SK-N-SH (cell line): ENCODE data around the gene NOBOX. TPM values are rescaled to one million over a fixed set of nuclear protein-coding genes. Genes with fewer than 3 reads are reported as not detected.

Source experiments
- CTCF ChIA-PET: fragments of 300-600, 350-600 bp; formaldehyde crosslinking; extraction: SDS; loops from one replicate; lab custom pipeline; 2021; lab: Yijun Ruan, JAX
- POLR2A ChIA-PET: fragments of 350-600 bp; sonication (Branson Sonifier 250); formaldehyde crosslinking; extraction: SDS; loops from one replicate; lab custom pipeline; 2020; ENCODE audit warnings: antibody characterized with exemption, inconsistent platforms; lab: Yijun Ruan, JAX
- DNase-seq: peaks from one replicate; pipeline ENCODE4 v3.0.0; 2012
- H2AFZ ChIP-seq: fragments of 200-600 bp; sonication (generic); 2 replicates; pipeline ENCODE4 v1.8.1; 2016; ENCODE audit warnings: antibody characterized with exemption, mild to moderate bottlenecking, low read depth
- H3F3A ChIP-seq: fragments of 200-600 bp; sonication (generic); replicated peaks from 2 replicates; pipeline ENCODE3; 2016; ENCODE audit warnings: antibody characterized with exemption, mild to moderate bottlenecking; ENCODE audit not compliant: insufficient read depth
- H3K27ac ChIP-seq, 2 experiments: fragments of 200-500 bp in 1 of 2; fragments of 200-600 bp in 1 of 2; sonication (Bioruptor generic) in 1 of 2; sonication (generic), shearing (Covaris generic) in 1 of 2; 2 replicates each; pipeline versions ENCODE4 v1.5.1 to v1.6.1; 2014 to 2016; ENCODE audit warnings: low read depth in 2 of 2, inconsistent platforms in 1 of 2, low read length in 1 of 2, mild to moderate bottlenecking in 1 of 2, mixed read lengths in 1 of 2
- H3K27me3 ChIP-seq: fragments of 200-600 bp; sonication (generic), shearing (Covaris generic); 2 replicates; pipeline ENCODE4 v1.6.1; 2016; ENCODE audit warnings: mixed run types; ENCODE audit not compliant: insufficient read depth
- H3K36me3 ChIP-seq, 2 experiments: fragments of 200-500 bp in 1 of 2; fragments of 200-600 bp in 1 of 2; sonication (Bioruptor generic) in 1 of 2; sonication (generic) in 1 of 2; replicated peaks in 1 of 2; 2 replicates each; pipeline versions ENCODE3 to v1.5.1; 2014 to 2016; ENCODE audit warnings: low read length in 1 of 2, mild to moderate bottlenecking in 1 of 2; ENCODE audit not compliant: insufficient read depth in 2 of 2, control insufficient read depth in 1 of 2
- H3K4me1 ChIP-seq, 2 experiments: fragments of 200-500 bp in 1 of 2; fragments of 200-600 bp in 1 of 2; sonication (Bioruptor generic) in 1 of 2; sonication (generic), shearing (Covaris generic) in 1 of 2; 2 replicates each; pipeline versions ENCODE4 v1.5.1 to v1.6.1; 2014 to 2016; ENCODE audit warnings: low read depth in 1 of 2, low read length in 1 of 2, mixed run types in 1 of 2; ENCODE audit not compliant: insufficient read depth in 2 of 2, control insufficient read depth in 1 of 2
- H3K4me2 ChIP-seq: fragments of 200-600 bp; sonication (generic), shearing (Covaris generic); 2 replicates; pipeline ENCODE4 v1.6.1; 2017; ENCODE audit warnings: mixed run types
- H3K4me3 ChIP-seq, 2 experiments: fragments of 200-500 bp in 1 of 2; fragments of 200-600 bp in 1 of 2; sonication (Bioruptor generic) in 1 of 2; sonication (generic), shearing (Covaris generic) in 1 of 2; 2 replicates each; pipeline versions ENCODE4 v1.5.1 to v1.8.1; 2014 to 2016; ENCODE audit warnings: low read depth in 2 of 2, inconsistent platforms in 1 of 2, low read length in 1 of 2, mild to moderate bottlenecking in 1 of 2, mixed read lengths in 1 of 2, moderate library complexity in 1 of 2
- H3K79me2 ChIP-seq: fragments of 200-600 bp; sonication (generic); 2 replicates; pipeline ENCODE4 v1.8.1; 2017; ENCODE audit warnings: mild to moderate bottlenecking; ENCODE audit not compliant: insufficient read depth
- H3K9ac ChIP-seq: fragments of 200-600 bp; sonication (generic); 2 replicates; pipeline ENCODE4 v1.6.1; 2017; ENCODE audit warnings: mixed run types
- H3K9me2 ChIP-seq: fragments of 200-600 bp; sonication (generic); 2 replicates; pipeline ENCODE4 v1.6.1; 2017; ENCODE audit warnings: mixed run types
- H3K9me3 ChIP-seq: fragments of 200-600 bp; sonication (generic); 2 replicates; pipeline ENCODE4 v1.6.1; 2017; ENCODE audit warnings: mixed run types, mild to moderate bottlenecking, moderate library complexity
- H4K20me1 ChIP-seq: fragments of 200-600 bp; sonication (generic); 2 replicates; pipeline ENCODE4 v1.6.1; 2017; ENCODE audit warnings: mild to moderate bottlenecking, mixed run types; ENCODE audit not compliant: insufficient read depth
- CHD2 ChIP-seq: fragments of 150-350 bp; IDR thresholded peaks from 2 replicates; pipeline ENCODE4 v1.6.1; 2018; ENCODE audit warnings: low read length; ENCODE audit not compliant: partially characterized antibody
- EP300 ChIP-seq, 2 experiments: IDR thresholded peaks; 2 replicates each; pipeline versions ENCODE4 v1.4.0 to v1.6.1; 2012; ENCODE audit warnings: borderline replicate concordance in 1 of 2, low read depth in 1 of 2, low read length in 1 of 2
- EZH2phosphoT487 ChIP-seq: fragments of 200-600 bp; sonication (generic); IDR thresholded peaks from 2 replicates; pipeline ENCODE4 v1.6.1; 2017; ENCODE audit warnings: low read depth, mixed run types, mild to moderate bottlenecking, antibody characterized with exemption, moderate library complexity, borderline replicate concordance
- FOXJ3 ChIP-seq: sonication (generic); formaldehyde crosslinking; IDR thresholded peaks from 2 replicates; pipeline ENCODE4 v1.5.1; 2020; ENCODE audit warnings: mild to moderate bottlenecking, missing genetic modification reagents
- FOXM1 ChIP-seq: IDR thresholded peaks from 2 replicates; pipeline ENCODE4 v1.4.0; 2012; ENCODE audit warnings: low read depth, mild to moderate bottlenecking
- GABPA ChIP-seq: IDR thresholded peaks from 2 replicates; pipeline ENCODE4 v1.4.0; 2012; ENCODE audit warnings: low read depth, mild to moderate bottlenecking
- GATA2 ChIP-seq: sonication (generic); formaldehyde crosslinking; IDR thresholded peaks from 2 replicates; pipeline ENCODE4 v1.5.0; 2020; ENCODE audit warnings: mild to moderate bottlenecking, missing genetic modification reagents
- NFIC ChIP-seq: IDR thresholded peaks from 2 replicates; pipeline ENCODE4 v1.4.0; 2012; ENCODE audit warnings: borderline replicate concordance
- NRF1 ChIP-seq: IDR thresholded peaks from 2 replicates; pipeline ENCODE4 v1.6.1; 2012; ENCODE audit warnings: low read depth, mild to moderate bottlenecking, low read length
- PBX3 ChIP-seq: IDR thresholded peaks from 2 replicates; pipeline ENCODE4; 2012
- RAD21 ChIP-seq: IDR thresholded peaks from 2 replicates; pipeline ENCODE4 v1.6.1; 2012; ENCODE audit warnings: mild to moderate bottlenecking, low read length
- RCOR1 ChIP-seq: fragments of 150-350 bp; IDR thresholded peaks from 2 replicates; pipeline ENCODE4 v1.6.1; 2017; ENCODE audit warnings: antibody characterized with exemption, low read length
- RXRA ChIP-seq: IDR thresholded peaks from 2 replicates; pipeline ENCODE4 v1.4.0; 2012; ENCODE audit warnings: low read depth, mild to moderate bottlenecking, borderline replicate concordance
- TAF1 ChIP-seq: IDR thresholded peaks from 2 replicates; pipeline ENCODE4 v1.6.1; 2012; ENCODE audit warnings: low read depth, mild to moderate bottlenecking, low read length, moderate library complexity, borderline replicate concordance
- TCF12 ChIP-seq: IDR thresholded peaks from 2 replicates; pipeline ENCODE4 v1.4.0; 2012
- TEAD4 ChIP-seq: IDR thresholded peaks from 2 replicates; pipeline ENCODE4 v1.4.0; 2012; ENCODE audit warnings: mild to moderate bottlenecking, borderline replicate concordance; ENCODE audit not compliant: insufficient read depth
- YY1 ChIP-seq: IDR thresholded peaks from 2 replicates; pipeline ENCODE4 v1.4.0; 2012; ENCODE audit warnings: low read depth, mild to moderate bottlenecking
- WGBS: methylation state at CpG from one replicate; pipeline ENCODE4 v1.1.6; 2017; ENCODE audit warnings: low lambda C conversion rate; 5-methylcytosine and 5-hydroxymethylcytosine counted together
- polyA plus RNA-seq, 3 experiments: library from polyadenylated mRNA; depleted of rRNA; stranded (reverse); fragments of >200 nt; gene quantifications; 2 replicates each; pipeline ENCODE4 v1.2.3, GENCODE V29; 2012
- TF ChIP-seq, protein P1 (sequence below): IDR thresholded peaks from 2 replicates; pipeline ENCODE4 v1.4.0; 2012; ENCODE audit warnings: low read depth
- TF ChIP-seq, protein P2 (sequence below): fragments of 200-600 bp; sonication (generic); IDR thresholded peaks from 2 replicates; pipeline ENCODE4 v1.6.1; 2017; ENCODE audit warnings: antibody characterized with exemption, mild to moderate bottlenecking, moderate library complexity
- TF ChIP-seq, protein P3 (sequence below): IDR thresholded peaks from 2 replicates; pipeline ENCODE4 v1.6.1; 2012; ENCODE audit warnings: mild to moderate bottlenecking, low read depth, low read length, moderate library complexity

The NOBOX gene
- polyA plus RNA-seq, 1 of the 3 experiments (the other 2 are of a cell fraction) = not detected

- no peak for DNase-seq
- Histone ChIP-seq H3K4me3 (no peak overlapping the region), H3K9me3 (no peaks in the 10 kb centered on the region), H3K36me3 (no peaks in the 10 kb centered on the region), H3K4me2 (no peak overlapping the region), H3K79me2 (no peaks in the 10 kb centered on the region), H3F3A (no peaks in the 10 kb centered on the region), H4K20me1 (no peaks in the 10 kb centered on the region), H3K9ac (no peak overlapping the region), H3K27me3 (no peaks in the 10 kb centered on the region; the same call in 1 of the 2 replicates), H2AFZ (no peak overlapping the region), H3K27ac (no peak overlapping the region), H3K9me2 (no peaks in the 10 kb centered on the region), H3K4me1 (no peaks in the 10 kb centered on the region)
- TF ChIP-seq RCOR1 = no peak
- no peak for TF ChIP-seq TEAD4
- TF ChIP-seq, protein P1, sequence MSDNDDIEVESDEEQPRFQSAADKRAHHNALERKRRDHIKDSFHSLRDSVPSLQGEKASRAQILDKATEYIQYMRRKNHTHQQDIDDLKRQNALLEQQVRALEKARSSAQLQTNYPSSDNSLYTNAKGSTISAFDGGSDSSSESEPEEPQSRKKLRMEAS = no peak
- TF ChIP-seq PBX3 = no peak
- no peak for TF ChIP-seq EP300 (IDR thresholded peaks at IDR 0.05; ENCODE audit: borderline replicate concordance in 1 of 2, low read depth in 1 of 2, low read length in 1 of 2)
- no peak for TF ChIP-seq GABPA
- TF ChIP-seq FOXM1 = no peak
- no peak for TF ChIP-seq CHD2
- no peak for TF ChIP-seq TCF12
- TF ChIP-seq FOXJ3 = no peak
- TF ChIP-seq NRF1 = no peak
- no peak for TF ChIP-seq EZH2phosphoT487
- TF ChIP-seq, protein P2, sequence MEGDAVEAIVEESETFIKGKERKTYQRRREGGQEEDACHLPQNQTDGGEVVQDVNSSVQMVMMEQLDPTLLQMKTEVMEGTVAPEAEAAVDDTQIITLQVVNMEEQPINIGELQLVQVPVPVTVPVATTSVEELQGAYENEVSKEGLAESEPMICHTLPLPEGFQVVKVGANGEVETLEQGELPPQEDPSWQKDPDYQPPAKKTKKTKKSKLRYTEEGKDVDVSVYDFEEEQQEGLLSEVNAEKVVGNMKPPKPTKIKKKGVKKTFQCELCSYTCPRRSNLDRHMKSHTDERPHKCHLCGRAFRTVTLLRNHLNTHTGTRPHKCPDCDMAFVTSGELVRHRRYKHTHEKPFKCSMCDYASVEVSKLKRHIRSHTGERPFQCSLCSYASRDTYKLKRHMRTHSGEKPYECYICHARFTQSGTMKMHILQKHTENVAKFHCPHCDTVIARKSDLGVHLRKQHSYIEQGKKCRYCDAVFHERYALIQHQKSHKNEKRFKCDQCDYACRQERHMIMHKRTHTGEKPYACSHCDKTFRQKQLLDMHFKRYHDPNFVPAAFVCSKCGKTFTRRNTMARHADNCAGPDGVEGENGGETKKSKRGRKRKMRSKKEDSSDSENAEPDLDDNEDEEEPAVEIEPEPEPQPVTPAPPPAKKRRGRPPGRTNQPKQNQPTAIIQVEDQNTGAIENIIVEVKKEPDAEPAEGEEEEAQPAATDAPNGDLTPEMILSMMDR = no peak
- no peak for TF ChIP-seq GATA2
- no peak for TF ChIP-seq RXRA
- TF ChIP-seq NFIC = no peak
- TF ChIP-seq RAD21 = no peak
- 2% methylated on average over 5 of the region's 5 CpGs for WGBS
- ChIA-PET CTCF (interaction anchor here (1.5 to 1.6 kb wide), 2 partner anchors 15 to 48 kb away, joined by 4 to 5 read pairs; no protein-coding TSS in a partner anchor), POLR2A (no interaction called here)
Observed at GRCh38 chr7:144439717-144440205, 36.3 kb upstream of the NOBOX start.

DNA sequence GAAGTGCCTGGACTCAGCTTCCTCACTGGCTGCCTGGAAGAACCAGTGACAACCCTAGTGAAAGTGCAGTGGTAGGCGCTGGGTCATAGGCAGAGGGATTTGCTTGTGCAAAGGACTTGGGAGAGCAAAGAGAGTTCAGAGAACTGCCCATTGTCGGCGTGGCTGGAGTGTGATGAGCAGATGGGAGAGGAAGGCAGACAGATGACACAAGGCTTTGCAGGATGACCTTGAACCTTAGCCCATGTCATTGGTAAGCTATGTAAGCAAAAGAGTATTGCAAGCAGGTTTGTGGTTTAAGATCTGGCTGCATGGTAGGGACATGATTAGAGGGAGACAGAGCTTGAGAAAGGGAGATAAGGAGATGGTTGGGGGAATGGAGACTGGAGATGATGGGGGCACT, 35.3 kb upstream of the NOBOX start:
- Histone ChIP-seq H2AFZ (no peak overlapping the region), H3K4me1 (no peaks in the 10 kb centered on the region), H3F3A (no peaks in the 10 kb centered on the region), H3K27me3 (no peaks in the 10 kb centered on the region; the same call in 1 of the 2 replicates), H3K27ac (no peak overlapping the region), H3K36me3 (no peaks in the 10 kb centered on the region), H3K9me3 (no peaks in the 10 kb centered on the region), H3K9me2 (no peaks in the 10 kb centered on the region), H3K9ac (no peak overlapping the region), H4K20me1 (no peaks in the 10 kb centered on the region), H3K4me2 (no peak overlapping the region), H3K79me2 (no peaks in the 10 kb centered on the region), H3K4me3 (no peak overlapping the region)
- ChIA-PET CTCF (interaction anchor here (1.6 kb wide), 1 partner anchor 16 kb away, joined by 4 read pairs; no protein-coding TSS in a partner anchor), POLR2A (no interaction called here)
- WGBS = 4% methylated on average over 3 of the region's 3 CpGs
- no peak for DNase-seq
- TF ChIP-seq, protein P3, sequence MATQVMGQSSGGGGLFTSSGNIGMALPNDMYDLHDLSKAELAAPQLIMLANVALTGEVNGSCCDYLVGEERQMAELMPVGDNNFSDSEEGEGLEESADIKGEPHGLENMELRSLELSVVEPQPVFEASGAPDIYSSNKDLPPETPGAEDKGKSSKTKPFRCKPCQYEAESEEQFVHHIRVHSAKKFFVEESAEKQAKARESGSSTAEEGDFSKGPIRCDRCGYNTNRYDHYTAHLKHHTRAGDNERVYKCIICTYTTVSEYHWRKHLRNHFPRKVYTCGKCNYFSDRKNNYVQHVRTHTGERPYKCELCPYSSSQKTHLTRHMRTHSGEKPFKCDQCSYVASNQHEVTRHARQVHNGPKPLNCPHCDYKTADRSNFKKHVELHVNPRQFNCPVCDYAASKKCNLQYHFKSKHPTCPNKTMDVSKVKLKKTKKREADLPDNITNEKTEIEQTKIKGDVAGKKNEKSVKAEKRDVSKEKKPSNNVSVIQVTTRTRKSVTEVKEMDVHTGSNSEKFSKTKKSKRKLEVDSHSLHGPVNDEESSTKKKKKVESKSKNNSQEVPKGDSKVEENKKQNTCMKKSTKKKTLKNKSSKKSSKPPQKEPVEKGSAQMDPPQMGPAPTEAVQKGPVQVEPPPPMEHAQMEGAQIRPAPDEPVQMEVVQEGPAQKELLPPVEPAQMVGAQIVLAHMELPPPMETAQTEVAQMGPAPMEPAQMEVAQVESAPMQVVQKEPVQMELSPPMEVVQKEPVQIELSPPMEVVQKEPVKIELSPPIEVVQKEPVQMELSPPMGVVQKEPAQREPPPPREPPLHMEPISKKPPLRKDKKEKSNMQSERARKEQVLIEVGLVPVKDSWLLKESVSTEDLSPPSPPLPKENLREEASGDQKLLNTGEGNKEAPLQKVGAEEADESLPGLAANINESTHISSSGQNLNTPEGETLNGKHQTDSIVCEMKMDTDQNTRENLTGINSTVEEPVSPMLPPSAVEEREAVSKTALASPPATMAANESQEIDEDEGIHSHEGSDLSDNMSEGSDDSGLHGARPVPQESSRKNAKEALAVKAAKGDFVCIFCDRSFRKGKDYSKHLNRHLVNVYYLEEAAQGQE = no peak
- TF ChIP-seq CHD2 (no peak), YY1 (no peak), RAD21 (no peak), TAF1 (no peak), PBX3 (no peak)
